Astrocyte of the hippocampus (primary cell): ENCODE results near the gene PAFAH1B1.

ENCODE experiments used
- DNase-seq: peaks from one replicate; pipeline ENCODE4 v3.0.0; 2011; ENCODE audit warnings: low read depth, low spot score

PAFAH1B1 gene

DNA sequence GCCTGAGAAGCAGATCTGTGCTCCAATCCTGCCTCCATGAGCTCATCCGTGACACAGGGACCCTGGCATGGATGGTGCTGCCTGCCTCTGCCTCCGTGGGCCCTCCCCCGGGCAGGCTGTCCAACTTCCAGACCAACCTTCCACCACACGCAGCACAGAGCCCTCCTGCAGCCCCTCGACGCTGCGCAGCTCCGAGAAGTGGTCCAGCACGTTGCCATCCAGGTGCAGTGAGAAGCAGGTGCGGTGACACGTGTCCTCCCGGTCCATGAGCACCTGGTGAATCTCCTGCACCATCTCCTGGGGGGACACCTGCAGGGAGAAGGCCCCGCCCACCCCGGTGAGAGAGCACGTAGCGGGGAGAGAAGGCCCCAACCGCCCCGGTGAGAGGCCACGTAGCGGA, 109.7 kb downstream of the PAFAH1B1 start:
- no peak for DNase-seq

DNA sequence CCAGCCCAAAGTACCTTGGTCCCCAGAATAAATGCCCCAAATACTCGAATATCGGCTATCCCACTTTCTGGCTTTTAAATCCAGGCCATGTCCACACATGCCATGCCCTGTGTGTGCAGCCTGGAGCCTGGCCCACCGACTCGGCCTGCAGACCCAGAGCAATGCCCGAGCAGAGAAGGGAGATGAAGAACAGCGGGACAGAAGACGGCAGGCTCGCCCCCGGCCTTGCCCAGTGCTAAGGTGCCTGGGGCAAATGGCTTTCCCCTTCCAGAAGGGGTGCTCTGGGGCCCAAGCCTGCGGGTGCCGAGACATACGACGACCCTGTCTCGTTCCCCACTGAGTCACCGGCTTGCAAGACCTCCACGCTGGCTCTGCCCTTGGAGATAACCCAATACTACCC, 110.2 kb downstream of the PAFAH1B1 start:
- no peak for DNase-seq

DNA sequence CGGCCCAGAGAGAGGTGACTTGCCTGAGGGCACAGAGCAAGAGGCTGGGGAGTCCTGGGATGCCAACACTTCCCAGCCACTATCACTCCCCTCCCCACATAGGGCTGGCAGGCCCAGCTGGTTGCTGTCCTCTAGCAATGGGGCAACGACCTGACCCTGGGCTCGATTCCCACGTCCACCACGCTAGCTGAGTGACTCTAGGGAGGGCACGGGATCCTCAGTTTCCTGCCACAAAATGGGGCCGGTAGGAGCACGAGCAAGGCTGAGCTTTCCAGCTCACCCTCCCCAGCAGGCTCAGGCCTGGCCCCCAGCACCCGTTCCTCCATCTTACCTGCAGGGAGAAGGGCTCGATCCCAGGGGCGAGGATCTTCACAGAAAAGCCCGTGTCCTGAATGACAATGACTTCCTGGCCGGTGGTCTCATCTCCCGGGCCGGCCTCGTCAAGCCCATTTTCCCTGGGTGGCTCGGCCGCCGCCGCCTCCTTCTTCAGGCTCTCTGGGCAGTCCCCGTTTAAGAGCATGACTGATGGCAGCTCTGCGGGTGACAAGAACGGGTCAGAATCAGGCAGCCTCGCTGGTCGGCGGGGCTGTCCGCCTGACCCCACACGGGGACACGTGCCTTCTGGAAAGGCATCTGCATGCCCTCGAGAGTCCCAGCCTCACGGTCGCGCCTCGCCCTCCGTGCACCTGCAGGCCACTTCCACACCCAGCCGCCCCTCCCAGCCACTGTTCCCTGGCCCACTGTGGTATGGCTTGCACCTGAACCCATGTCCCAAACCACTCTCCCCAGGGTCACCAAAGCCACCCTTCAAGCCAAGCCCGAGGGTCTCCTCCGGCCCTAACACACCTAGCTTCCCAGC, 110.8 kb downstream of the PAFAH1B1 start:
- no peak for DNase-seq

DNA sequence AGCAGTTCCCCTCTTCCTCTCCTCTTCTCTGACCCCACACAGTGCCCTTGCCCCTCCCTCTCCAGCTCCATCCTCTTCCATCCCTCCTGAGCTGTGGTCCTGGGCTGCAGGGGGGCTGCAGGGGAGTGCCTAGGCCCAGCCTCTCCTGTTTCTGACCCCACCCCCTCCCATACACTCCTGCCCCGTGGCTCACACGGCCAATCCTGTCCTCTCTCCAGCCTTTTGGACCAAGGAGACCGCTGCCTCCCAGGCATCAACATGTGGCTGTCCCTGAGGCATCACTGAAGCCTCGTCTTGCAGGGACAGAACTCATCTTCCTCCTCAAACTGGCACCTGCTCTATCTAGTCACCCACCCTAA, 111.4 kb downstream of the PAFAH1B1 start:
- DNase-seq, result no peak

DNA sequence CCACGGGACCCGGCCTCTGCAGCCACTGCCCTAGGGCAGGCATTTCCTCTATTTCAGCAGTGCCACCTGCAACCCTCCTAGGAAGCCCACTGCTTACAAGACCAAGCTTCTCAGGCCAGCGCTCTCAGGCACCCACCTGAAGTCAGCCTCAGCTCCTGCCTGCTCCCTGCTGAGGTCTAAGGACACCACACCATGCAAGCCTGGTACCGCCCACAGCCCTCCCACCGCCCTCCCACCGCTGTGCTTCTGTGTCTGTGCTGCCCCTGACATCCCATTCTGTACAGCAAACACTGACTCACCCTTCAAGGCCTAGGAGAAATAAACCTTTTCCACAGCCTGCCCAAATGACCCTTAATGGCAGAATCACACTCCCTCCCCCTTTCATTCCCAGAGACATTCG, 111.8 kb downstream of the PAFAH1B1 start:
- peak; percentile 78 for DNase-seq

DNA sequence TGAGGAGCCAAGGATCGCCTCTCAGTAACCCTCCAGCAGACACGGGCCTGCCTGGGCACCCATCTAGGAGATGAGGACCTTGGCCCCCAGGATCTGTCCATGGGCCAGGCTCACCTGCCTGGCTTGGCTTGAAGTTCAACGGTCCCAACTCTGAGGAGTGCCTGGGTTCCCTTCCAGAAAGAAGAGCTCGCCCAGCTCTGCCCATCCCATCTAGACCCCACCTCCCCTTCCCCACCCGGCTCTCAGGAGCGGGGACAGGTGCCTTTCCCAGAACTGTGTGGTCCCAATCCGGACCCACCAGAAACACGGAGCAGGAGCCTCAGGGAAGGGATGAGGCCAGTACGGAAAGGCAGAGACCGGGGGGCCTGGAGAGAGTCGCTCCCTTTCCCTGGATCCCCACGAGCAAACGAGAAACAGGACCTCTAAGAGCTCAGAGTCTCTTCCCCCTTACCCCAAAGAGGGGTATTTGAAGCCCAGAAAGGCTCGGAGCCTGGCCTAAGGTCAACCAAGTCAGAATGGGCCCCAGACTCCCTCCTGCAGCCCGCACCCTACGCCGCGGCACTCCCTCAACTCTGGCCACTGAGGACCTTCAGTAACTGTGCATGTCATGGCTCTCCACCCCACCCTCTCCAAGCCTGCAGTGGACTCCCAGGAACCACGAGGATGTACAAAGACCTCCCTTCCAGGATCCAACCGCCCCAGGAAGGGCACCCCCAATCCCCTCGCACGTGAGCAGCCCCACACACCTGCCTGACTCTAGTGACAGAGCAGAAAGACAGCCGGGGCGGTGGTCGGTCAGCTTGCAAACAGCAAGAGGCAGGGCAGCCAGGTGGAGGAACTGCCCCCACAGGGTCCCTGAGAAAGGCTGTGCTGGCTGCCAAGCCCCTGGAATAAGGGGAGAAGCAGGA, 112.7 kb downstream of the PAFAH1B1 start:
- DNase-seq, result no peak

DNA sequence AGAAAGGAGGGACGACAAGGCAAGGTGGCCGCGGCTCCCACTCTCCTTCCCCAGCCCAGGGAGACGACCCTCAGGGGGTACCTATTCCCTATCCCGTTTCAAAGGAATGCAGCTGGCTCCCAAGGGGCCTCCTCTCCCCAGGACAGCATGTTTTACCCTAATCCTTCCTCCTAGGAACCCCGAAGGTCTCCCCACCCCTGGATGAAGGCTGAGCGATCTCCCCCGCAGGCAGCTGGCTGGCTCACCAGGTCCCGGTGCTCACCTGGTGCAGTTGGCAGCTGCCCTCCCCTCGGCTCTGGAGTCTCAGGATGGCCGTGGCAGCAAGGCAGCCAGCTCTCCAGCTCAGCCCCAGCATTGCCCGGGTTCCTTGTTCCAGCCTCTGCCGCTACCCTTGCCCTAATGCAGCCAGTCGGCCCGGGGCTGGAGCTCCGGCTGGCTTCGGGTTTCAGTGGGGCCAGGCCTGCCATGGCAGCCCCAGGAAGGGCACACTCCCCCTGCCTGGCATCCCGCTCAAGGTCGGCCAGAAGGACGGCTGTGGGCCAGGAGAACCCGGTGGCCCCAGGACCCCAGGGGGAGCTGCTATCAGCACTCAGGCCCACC, 113.6 kb downstream of the PAFAH1B1 start:
- DNase-seq, result no peak

DNA sequence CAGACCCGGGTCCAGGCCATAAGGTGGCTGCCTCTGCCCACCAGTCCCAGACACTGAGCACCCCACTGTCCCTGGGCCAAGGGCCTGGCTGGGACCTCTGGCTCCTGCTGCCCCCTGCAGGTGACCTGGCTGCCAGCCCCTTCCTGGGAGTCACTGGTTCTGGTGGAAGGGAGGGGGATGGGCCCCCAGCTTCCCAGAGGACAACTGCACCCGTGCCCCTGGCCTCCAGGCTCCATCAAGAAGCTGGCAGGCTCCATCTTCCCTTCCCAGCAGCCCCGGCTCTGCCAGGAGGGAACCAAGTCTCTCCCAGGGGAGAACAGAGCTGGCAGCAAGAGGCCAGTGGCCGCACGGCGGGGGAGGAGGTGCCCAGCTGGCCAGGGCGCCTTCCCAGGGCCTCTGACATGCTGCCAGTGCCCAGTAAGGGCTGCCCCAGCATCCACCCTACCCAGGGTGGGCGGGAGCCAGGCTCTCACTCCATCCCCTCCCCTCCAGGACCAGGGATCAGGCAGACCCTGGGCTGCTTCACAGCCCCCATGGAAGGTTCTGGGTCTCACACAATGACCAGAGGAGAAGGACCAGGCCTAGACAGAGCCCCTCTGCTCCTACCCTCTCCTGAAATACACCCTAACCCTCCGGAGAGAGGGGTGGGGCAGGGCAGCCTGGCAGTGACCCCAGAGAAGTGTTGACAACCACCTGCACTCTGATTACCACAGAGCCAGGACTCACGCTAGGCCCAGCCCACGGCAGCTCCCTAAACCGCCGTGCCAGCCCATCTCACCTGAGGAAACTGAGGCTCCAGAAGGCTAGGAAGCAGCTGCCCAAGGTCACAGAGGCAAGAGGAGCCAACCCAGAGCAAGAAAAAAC, 114.5 kb downstream of the PAFAH1B1 start:
- peak; percentile 43 for DNase-seq

DNA sequence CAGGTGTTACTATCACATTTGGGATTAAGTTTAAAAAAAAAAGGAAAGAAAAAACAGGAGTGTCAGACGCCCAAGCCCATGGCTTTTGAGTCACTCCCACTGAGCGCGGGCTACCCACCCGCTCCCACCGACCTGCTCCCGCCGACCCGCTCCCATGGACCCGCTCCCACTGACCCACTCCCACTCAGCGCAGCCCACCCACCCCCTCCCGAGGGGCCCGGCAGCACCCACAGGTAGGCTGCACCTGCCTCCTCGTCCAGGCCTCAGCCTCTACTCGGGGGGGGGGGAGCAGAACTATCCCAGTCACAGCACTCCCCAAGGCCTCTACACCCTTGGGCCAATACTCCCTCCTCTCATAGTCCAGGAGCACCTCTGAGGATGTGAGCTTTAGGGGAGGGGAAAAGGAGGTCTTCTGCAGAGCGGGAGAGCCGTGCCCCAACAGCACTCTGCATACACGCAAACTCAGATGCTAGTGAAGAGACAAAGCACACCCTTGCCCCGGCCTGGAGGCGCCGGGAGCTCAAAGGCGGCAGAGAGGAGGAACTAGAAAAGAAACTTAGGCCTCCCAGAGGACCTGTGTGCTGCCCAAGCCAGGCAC, 115.2 kb downstream of the PAFAH1B1 start:
- no peak for DNase-seq

DNA sequence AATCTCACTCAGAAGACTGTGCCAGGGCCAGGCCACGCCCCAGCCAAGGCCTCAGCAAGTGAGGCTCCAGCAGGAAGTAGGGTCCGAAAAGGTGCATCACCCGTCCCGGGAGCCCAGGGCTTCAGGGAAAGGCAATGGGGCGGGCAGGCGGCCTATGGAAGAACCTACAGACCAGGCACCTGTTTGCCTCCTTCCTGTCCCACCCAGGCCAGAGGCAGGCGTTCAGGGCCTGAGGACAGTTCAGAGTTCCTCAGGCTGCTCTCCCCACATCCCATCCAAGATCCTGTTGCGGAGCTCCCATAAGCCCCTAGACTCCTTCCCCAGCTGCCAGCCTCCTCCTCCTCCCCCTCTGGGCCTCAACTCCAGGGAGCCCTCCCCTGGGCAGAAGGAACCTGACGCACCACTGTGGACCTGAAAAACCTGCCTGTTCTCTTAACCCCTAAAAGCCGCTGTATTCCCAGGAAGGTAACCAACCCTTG, 115.8 kb downstream of the PAFAH1B1 start:
- no peak for DNase-seq

DNA sequence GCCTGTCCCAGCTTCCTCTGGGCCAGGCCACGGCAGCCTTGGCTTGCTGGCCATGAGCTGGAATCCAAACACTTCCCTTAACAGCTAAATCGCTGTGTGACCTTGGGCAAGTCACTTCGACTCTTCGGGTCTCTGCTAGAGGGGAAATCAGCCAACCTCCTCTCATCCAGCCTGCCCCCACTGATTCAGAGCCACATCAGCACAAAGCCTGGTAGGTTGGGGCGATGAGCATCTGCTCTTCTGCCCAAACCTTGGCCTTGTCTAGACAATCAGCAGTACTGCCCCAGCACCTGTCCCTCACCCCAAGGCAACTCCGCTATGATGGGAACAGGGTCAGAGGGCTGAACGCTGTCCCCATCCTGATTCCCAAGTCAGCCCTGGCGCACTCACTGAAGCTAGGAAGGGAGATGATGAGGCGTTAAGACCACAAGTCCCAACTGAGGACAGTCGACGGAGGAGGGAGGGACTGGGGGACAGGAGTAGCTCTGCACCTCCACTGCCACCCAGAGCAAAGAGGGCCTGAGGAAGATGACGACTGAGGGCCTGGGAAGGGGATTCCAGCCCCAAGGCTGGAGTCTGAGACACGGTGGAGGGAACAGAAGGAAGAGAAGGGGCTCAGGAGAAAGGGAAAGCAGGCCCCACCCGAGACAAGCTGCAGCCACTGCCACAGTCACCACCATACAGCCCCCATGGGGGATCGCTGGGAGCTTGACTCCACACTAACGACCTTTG, 116.8 kb downstream of the PAFAH1B1 start:
- no peak for DNase-seq

DNA sequence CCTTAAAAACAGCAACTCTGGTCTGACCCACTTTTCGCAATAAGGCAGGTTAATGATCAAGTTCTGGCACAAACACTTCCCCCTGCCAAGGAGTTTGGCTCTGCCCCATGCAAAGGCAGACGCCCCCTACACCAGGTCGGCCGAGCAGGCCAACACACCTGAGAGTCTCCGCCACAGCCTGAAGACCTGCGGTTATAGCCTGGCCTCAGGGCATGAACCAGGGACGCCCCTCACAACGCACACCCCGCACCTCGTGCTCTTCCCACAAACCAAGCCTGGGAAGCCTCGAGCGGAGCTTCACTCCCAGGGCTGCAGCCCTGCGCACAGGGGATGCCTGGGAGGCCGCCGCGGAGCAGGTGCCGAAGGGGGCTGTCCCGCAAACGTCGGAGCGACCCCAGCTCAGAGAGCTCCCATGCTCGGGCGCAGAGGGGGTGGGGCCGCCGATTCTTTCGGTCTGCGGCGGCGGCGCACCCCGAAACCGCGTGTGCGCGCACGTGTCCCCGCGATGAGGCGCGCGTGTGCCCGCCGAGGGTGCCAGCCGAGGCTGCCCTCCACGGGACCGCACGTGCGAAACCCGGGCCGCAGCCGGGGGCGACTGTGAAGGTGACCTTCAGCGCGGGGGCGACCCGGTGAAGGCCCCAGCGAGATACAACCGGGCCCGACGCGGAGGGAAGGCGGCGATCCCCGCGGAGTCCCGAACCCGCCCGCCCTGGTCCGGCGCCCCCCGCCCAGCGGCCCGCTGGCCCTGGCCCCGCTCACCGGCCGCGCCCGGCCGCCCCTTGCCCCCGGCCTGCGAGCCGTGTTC, 117.6 kb downstream of the PAFAH1B1 start:
- peak; percentile 37 for DNase-seq

DNA sequence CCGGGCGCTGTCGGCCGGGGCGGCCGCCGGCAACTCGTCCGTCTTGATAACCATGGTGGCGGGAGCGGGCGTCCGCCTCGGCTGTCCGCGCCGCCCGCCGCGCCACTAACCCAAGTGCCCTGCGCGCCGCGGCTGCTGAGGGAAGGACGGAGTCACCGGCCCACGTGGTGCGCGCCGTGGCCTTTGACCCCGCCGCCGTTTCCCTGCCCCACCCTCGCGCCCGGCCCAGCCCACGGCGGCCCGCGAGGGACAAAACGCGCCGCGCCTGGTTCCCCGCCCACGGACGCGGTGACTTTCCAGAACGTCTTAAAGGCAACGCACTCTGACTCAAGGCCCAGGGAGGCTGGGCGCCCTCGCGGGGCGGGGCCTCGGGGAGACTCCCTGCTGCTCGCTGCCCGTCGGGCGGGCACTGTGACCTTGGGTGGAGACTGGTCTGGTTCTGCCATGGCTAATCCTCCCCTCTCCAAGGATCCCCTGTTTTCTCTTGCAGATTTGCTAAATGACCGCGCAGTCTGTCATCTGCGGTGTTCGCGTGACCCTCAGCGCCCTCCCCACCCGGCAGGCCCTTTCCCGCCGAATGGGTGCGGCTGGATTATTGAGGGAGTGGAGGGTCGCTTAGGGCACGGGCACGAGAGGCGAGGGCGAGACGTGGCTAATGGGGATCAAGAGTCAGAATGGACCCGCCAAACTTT, 118.3 kb downstream of the PAFAH1B1 start, which contains the start of gene CLUH:
CLUH (minus strand) TSS at position 157 of the 692 bp plus-strand sequence; CDS start at position 54, 103 bp downstream.
- peak; percentile 99 for DNase-seq

DNA sequence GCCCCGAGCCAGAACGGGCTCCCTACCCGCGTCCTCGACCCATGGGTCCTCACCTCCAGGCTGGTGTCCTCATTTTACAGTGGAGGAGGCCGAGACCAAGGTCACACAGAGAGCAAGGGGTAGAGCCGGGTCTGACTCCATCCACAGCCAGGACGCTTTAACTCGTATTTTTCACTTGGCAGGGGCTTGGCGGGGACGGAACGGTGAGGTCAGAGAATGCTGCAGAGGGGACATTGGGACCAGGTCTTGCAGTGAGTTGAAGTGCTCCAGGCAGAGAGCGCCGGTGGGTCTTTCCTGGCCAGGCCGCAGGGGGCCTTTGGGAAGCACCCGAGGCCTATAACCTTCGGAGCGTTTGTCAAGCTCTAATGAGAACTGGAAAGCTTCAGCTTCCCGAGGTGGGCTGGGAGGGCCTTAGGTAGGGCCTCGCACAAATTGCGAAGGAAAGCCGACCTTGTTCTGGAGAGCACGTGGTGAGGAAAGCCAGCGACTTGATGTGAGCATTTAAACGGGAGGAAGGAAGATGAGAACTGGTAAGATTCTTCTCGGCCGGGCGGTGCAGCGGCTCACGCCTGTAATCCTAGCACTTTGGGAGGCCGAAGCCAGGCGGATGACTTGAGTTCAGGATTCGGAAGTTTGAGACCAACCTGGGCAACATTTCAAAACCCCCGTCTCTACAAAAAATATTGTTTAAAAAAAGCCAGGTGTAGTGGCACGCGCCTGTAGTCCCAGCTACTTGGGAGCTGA, 119.0 kb downstream of the PAFAH1B1 start:
- DNase-seq, result no peak

DNA sequence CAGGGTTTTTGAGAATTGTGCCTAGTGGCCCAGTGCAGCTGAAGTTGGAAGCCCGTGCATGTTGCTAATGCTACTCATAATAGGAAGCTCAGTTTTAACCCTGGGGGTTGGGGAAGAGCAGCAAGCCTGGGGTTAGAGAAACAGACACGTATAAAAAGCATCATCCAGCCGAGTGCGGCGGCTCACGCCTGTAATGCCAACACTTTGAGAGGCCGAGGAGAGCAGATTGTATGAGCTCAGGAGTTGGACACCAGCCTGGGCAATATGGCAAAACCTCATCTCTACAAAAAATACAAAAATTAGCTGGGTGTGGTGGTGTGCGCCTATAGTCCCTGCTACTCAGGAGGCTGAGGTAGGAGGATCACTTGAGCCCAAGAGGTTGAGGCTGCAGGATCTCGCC, 120.4 kb downstream of the PAFAH1B1 start:
- DNase-seq, result no peak

DNA sequence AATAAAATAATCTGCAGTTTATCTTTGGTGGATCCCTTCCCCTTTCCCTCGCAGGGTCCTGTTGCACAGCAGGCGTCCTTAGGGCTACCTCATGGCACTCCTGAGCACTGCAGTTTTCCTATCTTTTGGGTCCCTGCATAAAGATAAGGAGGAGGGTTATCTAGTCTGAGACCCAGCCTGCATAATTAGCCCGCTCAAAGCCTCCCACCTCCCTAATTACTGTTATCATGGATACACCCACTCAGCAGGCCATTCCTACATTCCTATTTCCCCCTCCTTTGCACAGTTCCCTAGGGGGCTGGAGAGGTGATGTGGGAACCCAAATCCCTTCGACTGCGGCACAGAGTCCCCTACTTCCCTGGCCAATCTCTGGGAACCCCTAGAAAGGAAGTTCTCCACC, 123.2 kb downstream of the PAFAH1B1 start:
- DNase-seq, result no peak

DNA sequence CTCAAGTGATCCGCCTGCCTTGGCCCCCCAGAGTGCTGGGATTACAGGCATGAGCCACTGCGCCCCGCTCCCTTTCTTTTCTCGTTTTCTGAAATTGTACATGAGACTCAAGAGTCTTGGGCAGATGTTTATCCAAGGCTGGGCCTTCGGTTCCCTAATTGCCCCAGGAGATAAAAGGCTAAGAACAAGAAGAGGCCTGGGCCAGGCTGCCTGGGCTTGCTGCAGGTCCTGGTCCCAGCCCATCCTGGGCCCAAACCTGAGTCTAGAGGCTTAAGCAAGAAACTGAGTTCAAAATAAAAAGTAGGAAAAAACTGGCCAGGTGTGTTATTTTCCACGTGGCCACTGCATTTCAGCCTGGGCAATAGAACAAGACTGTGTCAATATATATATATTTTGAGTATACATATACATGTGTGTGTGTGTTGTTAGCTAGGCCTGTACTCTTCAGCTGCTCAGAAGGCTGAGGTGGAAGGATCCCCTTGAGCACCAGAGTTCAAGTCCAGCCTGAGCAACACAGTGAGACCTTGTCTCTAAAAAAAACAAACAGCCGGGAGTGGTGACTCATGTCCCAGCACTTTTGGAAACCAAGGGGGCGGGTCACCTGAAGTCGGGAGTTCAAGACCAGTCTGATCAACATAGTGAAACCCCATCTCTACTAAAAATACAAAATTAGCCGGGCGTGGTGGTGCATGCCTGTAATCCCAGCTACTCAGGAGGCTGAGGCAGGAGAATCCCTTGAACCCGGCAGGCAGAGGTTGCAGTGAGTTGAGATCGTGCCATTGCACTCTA, 124.9 kb downstream of the PAFAH1B1 start:
- no peak for DNase-seq
